DND-41 (cell line): ENCODE measurements around the gene LRRC23.

ENCODE experiments used
- ATAC-seq: fragments of 200-7000 bp; cut with Tn5 transposase; 3 replicates; pipeline ENCODE4 v1.9.1; 2021; ENCODE audit warnings: low read depth; ENCODE audit not compliant: insufficient read depth
- DNase-seq: peaks from one replicate; pipeline ENCODE4 v3.0.0-alpha.2; 2020
- H2AFZ ChIP-seq: 2 replicates; pipeline ENCODE4 v1.6.0; 2012; ENCODE audit warnings: low read depth, low read length
- H3K27ac ChIP-seq: 2 replicates; pipeline ENCODE4 v1.5.1; 2012; ENCODE audit warnings: low read length, inconsistent platforms
- H3K27me3 ChIP-seq: fragments of 200-600 bp; sonication (generic); 2 replicates; pipeline ENCODE4 v1.6.0; 2012; ENCODE audit warnings: low read length, mild to moderate bottlenecking, inconsistent platforms; ENCODE audit not compliant: insufficient read depth, poor library complexity
- H3K36me3 ChIP-seq: 2 replicates; pipeline ENCODE4 v1.5.1; 2012; ENCODE audit warnings: low read length, inconsistent platforms; ENCODE audit not compliant: insufficient read depth
- H3K4me1 ChIP-seq: 2 replicates; pipeline ENCODE4 v1.5.1; 2012; ENCODE audit warnings: mild to moderate bottlenecking, low read length; ENCODE audit not compliant: insufficient read depth
- H3K4me2 ChIP-seq: 2 replicates; pipeline ENCODE4 v1.6.0; 2012; ENCODE audit warnings: mild to moderate bottlenecking, moderate library complexity, low read length, inconsistent platforms; ENCODE audit not compliant: insufficient read depth
- H3K4me3 ChIP-seq, 2 experiments: fragments of 200-600 bp in 1 of 2; shearing (Covaris generic) in 1 of 2; 2 replicates each; pipeline ENCODE4 v1.5.1; 2012 to 2016; ENCODE audit warnings: inconsistent platforms in 2 of 2, low read length in 2 of 2, mild to moderate bottlenecking in 2 of 2, low read depth in 1 of 2, moderate library complexity in 1 of 2
- H3K79me2 ChIP-seq: 2 replicates; pipeline ENCODE4 v1.6.0; 2012; ENCODE audit warnings: low read length, inconsistent platforms; ENCODE audit not compliant: insufficient read depth
- H3K9ac ChIP-seq: 2 replicates; pipeline ENCODE4 v1.6.0; 2012; ENCODE audit warnings: low read depth, mild to moderate bottlenecking, inconsistent platforms, low read length, moderate library complexity
- H3K9me3 ChIP-seq: 2 replicates; pipeline ENCODE4 v1.5.1; 2012; ENCODE audit warnings: low read length, moderate library complexity, mild to moderate bottlenecking, inconsistent platforms; ENCODE audit not compliant: insufficient read depth, severe bottlenecking
- H4K20me1 ChIP-seq: 2 replicates; pipeline ENCODE4 v1.6.0; 2012; ENCODE audit warnings: low read length; ENCODE audit not compliant: insufficient read depth
- EZH2 ChIP-seq: IDR thresholded peaks from 3 replicates; pipeline ENCODE4 v1.6.1; 2012; ENCODE audit warnings: borderline replicate concordance, low read depth, mild to moderate bottlenecking, moderate library complexity, low read length, inconsistent platforms; ENCODE audit not compliant: severe bottlenecking
- TF ChIP-seq, protein P1 (sequence below): IDR thresholded peaks from 2 replicates; pipeline ENCODE4 v1.5.1; 2012; ENCODE audit warnings: borderline replicate concordance, low read length, moderate library complexity, mild to moderate bottlenecking; ENCODE audit not compliant: poor library complexity, severe bottlenecking; ENCODE audit errors: extremely low read depth

LRRC23 gene

DNA sequence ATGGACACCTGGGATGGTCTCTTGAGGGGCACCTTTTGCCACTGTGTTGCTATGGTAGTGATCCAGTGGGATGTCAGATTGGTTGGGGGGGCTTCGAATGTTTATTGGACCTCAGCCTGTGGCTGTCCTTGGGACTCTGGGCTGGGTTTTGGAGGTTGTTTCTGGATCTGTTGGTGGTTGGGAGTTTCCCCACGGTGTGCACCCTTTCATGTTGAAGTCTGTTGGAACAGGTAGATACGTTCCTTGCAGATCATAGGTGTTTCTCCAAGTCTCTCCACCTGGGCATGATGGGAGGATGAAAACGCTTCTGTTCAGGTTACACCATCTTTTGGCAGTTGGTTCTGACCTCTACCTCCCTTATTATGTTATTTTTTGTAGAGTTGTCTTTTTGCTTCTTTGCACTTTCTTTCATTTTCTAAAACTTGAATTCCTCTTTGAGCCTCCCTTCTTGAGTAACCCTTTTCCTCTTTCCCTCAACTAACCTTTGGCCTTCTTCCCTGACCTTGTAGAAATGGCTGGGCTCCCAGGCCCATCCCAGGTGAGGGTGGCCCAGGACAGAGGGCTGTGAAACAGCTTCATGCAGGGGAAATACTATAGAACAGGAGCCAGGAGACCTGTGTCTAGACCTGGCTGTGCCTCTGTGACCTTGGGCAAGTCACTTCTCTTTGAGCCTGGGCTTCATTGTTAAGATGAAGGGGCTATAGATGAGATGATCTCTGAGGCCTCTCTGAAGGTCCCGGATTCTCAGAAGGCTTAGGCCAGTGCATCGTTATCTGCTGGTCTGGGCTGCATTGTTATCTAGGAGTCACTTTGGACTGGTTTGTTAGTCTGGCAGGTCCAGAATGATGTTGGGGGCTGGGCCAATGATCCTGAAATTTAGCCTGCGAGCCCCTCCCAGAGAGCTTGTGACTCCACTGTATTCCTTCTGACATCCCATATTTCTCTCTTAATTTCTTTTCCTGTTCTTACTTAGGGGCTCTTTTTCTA lies 25.1 kb downstream of the LRRC23 start:
- Histone ChIP-seq H3K9me3 (no peaks in the 10 kb centered on the region), H3K27me3 (no peaks in the 10 kb centered on the region), H4K20me1 (peaks cover 13% of the 10 kb centered on the region; the same call in 1 of the 2 replicates), H3K4me3 (peak overlapping the region in 1 of 2 experiments; percentile 83; a peak in 3 of 4 replicates), H3K4me2 (peak overlapping the region; percentile 90), H2AFZ (no peak overlapping the region), H3K36me3 (peaks cover 19% of the 10 kb centered on the region), H3K27ac (peak overlapping the region; percentile 71), H3K4me1 (peaks cover 50% of the 10 kb centered on the region), H3K9ac (peak overlapping the region; percentile 70), H3K79me2 (peaks cover 63% of the 10 kb centered on the region)
- DNase-seq (no peak), ATAC-seq (no peak)
- TF ChIP-seq, protein P1, sequence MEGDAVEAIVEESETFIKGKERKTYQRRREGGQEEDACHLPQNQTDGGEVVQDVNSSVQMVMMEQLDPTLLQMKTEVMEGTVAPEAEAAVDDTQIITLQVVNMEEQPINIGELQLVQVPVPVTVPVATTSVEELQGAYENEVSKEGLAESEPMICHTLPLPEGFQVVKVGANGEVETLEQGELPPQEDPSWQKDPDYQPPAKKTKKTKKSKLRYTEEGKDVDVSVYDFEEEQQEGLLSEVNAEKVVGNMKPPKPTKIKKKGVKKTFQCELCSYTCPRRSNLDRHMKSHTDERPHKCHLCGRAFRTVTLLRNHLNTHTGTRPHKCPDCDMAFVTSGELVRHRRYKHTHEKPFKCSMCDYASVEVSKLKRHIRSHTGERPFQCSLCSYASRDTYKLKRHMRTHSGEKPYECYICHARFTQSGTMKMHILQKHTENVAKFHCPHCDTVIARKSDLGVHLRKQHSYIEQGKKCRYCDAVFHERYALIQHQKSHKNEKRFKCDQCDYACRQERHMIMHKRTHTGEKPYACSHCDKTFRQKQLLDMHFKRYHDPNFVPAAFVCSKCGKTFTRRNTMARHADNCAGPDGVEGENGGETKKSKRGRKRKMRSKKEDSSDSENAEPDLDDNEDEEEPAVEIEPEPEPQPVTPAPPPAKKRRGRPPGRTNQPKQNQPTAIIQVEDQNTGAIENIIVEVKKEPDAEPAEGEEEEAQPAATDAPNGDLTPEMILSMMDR, result no peak
- no peak for TF ChIP-seq EZH2

DNA sequence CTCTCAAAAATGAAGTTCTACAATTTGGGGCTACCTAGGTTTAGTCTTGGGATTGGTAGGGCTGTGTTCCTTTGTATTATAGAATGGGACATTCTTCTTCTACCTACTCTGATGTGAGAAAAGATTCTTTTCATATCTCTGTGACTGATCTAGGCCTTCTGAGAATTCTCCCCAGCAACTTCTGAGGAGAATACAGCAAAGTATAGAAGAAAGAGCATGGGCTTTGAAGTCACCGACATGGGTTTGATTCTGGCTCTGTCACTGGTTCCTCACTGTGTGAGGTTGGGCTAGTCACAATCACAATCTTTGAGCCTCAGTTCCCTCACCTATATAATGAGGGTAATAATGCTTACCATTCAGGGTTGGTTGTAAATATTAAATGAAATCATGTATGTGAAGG lies 28.1 kb downstream of the LRRC23 start:
- H2AFZ ChIP-seq, result no peak overlapping the region
- ATAC-seq, result peak; percentile 12; the same call in 1 of the 3 replicates
- H3K4me2 ChIP-seq, result no peak overlapping the region
- H3K9me3 ChIP-seq, result no peaks in the 10 kb centered on the region
- H3K9ac ChIP-seq, result no peak overlapping the region
- H4K20me1 ChIP-seq, result peaks cover 21% of the 10 kb centered on the region
- H3K4me3 ChIP-seq, result no peak overlapping the region
- no peak for DNase-seq
- H3K27ac ChIP-seq, result no peak overlapping the region
- peaks cover 46% of the 10 kb centered on the region for H3K4me1 ChIP-seq
- H3K79me2 ChIP-seq, result peaks cover 82% of the 10 kb centered on the region
- no peak for TF ChIP-seq EZH2
- TF ChIP-seq, protein P1, result no peak
- H3K27me3 ChIP-seq, result no peaks in the 10 kb centered on the region
- H3K36me3 ChIP-seq, result peaks cover 42% of the 10 kb centered on the region

DNA sequence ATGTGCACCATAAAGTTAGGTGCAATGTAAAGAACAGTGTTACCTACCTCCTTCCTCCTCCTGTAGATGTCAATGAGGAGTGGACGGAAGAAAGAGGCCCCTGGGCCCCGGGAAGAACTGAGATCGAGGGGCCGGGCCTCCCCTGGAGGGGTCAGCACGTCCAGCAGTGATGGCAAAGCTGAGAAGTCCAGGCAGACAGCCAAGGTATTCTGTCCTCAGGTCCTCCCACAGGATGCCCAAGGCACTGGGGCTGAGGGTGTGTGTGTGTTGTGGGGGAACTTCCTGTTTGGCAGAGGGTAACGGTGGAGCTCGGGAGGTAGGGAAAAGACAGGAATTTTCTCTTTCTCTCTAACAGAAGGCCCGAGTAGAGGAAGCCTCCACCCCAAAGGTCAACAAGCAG lies 29.5 kb downstream of the LRRC23 start:
- Histone ChIP-seq H3K4me3 (no peak overlapping the region), H2AFZ (no peak overlapping the region), H3K9ac (no peak overlapping the region), H3K27me3 (no peaks in the 10 kb centered on the region), H3K4me2 (no peak overlapping the region), H3K27ac (no peak overlapping the region; the same call in 1 of the 2 replicates), H3K79me2 (peaks cover 81% of the 10 kb centered on the region), H3K9me3 (no peaks in the 10 kb centered on the region), H3K36me3 (peaks cover 51% of the 10 kb centered on the region), H4K20me1 (peaks cover 18% of the 10 kb centered on the region), H3K4me1 (peaks cover 51% of the 10 kb centered on the region)
- DNase-seq (no peak), ATAC-seq (no peak)
- TF ChIP-seq, protein P1, result no peak
- TF ChIP-seq EZH2, result no peak
